GM18508 (cell line): ENCODE data around the gene SPNS2.

ENCODE experiments used
- ATAC-seq: cut with Tn5 transposase; IDR thresholded peaks from one replicate; pipeline ENCODE4 v1.9.1; 2021; ENCODE audit warnings: moderate number of reproducible peaks; ENCODE audit not compliant: insufficient read depth, unreplicated experiment

SPNS2 gene, protein sequence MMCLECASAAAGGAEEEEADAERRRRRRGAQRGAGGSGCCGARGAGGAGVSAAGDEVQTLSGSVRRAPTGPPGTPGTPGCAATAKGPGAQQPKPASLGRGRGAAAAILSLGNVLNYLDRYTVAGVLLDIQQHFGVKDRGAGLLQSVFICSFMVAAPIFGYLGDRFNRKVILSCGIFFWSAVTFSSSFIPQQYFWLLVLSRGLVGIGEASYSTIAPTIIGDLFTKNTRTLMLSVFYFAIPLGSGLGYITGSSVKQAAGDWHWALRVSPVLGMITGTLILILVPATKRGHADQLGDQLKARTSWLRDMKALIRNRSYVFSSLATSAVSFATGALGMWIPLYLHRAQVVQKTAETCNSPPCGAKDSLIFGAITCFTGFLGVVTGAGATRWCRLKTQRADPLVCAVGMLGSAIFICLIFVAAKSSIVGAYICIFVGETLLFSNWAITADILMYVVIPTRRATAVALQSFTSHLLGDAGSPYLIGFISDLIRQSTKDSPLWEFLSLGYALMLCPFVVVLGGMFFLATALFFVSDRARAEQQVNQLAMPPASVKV

GRCh38 chr17:4498461-4499397 lies at the start of gene SPNS2:
Gene SPNS2, plus strand, starts transcription at chr17:4498881. Its CDS starts 167 bp downstream, at chr17:4499048.
- no peak for ATAC-seq

DNA sequence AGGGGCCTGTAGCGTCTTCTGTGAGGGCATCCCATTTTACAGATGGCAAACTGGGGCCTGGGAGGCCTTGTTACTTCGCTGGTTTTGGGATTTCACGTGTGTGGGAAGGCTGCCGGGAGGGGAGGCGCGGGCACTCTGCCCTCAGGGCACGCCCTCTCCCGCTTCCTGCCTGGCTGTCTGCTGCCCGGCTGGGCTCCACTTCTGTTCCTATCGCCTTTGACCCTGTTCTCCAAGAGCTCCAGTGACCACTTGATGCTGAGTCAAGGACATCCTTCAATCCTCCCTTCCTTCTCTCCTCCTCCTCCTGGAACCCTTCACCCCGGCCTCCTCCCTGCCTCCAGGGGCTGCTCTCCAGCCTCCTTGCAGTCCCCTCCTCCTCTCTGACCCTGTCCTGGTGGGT lies 48.9 kb upstream of the SPNS2 start:
- no peak for ATAC-seq

DNA sequence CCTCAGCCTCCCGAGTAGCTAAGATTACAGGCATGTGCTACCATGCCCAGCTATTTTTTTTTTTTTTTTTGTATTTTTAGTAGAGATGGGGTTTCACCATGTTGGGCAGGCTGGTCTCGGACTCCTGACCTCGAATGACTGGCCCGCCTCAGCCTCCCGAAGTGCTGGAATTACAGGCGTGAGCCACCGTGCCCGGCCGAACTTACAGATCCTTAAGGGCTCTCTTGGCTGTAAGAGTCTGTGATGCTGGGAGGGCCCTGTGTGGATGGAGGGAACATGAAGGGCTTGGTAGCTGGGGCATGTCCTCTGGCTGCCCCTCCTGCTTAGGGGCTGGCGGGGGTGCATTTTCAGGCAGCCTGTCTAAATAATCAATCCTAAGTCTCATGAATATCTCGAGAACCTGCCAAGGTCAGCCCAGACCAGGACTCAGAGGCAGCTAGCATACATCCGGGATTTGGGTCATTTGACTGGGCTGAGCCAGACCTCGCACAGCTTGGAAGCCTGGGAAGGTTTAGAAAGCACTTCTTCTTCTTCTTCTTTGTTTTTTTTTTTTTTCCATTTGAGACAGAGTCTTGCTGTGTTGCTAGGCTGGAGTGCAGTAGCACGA lies 47.9 kb upstream of the SPNS2 start:
- ATAC-seq, result no peak

GRCh38 chr17:4453812-4454591 lies 44.7 kb upstream of the SPNS2 start:
- ATAC-seq, result no peak

GRCh38 chr17:4460661-4461060 lies 38.0 kb upstream of the SPNS2 start:
- no peak for ATAC-seq

- no peak for ATAC-seq
These were observed 34.7 kb upstream of the SPNS2 start for GRCh38 chr17:4463818-4464476.

- ATAC-seq, result no peak
These were observed 32.9 kb upstream of the SPNS2 start for GRCh38 chr17:4465786-4466185.

- ATAC-seq, result no peak
These were observed 31.4 kb upstream of the SPNS2 start for GRCh38 chr17:4467287-4467686.

- ATAC-seq, result no peak
These were observed 29.1 kb upstream of the SPNS2 start for GRCh38 chr17:4469552-4469951.

GRCh38 chr17:4472286-4472685 lies 26.4 kb upstream of the SPNS2 start:
- no peak for ATAC-seq

GRCh38 chr17:4474093-4474492 lies 24.6 kb upstream of the SPNS2 start:
- ATAC-seq, result no peak

- ATAC-seq, result no peak
These were observed 23.7 kb upstream of the SPNS2 start for GRCh38 chr17:4475001-4475400.

- ATAC-seq, result no peak
These were observed 23.2 kb upstream of the SPNS2 start for GRCh38 chr17:4475463-4475862.

DNA sequence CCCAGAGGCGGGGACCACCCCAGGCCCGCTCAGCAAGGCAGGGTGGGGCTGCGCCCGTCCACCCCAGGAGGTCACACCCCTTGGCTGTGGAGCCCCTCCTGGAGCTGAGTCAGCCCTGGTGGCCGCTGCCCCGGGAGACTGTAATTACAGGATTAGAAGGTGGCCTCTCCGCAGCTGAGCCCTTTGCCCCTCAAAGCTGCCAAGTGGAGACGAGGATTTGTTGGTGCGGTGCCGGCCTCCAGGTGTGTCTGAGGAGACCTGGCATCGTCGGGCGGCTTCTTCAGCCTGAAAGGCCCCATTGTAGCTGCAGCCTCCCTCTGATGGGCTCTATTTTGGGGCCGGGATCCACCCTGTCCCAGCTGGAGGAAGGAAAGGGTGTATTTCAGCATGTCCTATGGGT lies 22.7 kb upstream of the SPNS2 start:
- ATAC-seq, result no peak

DNA sequence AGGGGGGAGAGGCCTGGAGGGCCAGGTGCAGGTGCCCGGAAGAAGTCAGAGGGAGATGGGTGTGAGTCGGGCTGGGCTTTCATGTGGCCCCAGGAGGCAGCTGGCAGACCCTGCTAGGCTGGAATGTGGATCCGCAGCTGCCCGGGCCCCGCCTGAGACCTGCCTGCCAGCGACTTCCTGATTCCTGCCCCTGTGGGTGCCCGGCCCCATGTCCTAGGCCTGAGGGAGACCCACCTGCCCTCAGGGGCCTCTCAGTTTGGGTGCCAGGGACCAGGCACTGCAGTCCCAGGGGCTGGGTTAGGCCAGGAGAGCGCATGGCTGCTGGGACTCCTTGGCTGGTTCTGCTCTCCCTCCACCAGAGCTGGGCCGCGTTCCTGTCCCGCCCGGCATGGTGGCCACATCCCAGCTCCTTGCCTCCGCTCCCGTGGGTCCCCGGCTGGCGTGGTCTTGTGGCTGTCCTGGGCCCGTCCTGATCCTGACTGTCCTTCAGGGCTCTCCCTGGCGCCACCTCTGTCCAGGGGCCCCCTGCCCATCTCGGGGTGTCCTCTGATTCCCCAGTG lies 22.1 kb upstream of the SPNS2 start:
- no peak for ATAC-seq

- no peak for ATAC-seq
These were observed 21.4 kb upstream of the SPNS2 start for GRCh38 chr17:4477255-4477791.

DNA sequence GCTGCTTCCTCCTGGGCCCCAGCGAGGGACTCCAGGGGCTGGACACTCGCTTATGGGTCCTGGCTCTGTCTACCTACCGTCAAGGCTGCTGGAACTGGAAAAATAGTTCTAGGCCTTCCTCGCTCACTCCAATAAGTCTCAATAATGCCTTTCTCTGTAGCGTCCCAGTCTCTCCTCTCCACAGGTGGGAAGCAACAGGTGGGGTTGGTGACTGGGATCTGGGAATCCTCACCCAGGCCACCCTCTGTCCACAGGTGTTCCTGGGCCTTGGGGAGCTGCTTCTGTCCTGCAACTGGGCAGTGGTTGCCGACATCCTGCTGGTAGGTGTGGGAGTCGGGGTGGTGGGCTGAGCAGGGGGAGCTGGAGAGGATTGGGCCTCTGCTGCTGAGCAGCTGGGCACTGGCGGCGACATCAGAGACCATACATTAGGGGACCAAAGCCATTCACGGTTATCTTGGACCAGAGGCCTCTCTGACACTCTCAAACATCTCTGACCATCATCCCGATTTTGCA lies 20.3 kb upstream of the SPNS2 start:
- no peak for ATAC-seq

DNA sequence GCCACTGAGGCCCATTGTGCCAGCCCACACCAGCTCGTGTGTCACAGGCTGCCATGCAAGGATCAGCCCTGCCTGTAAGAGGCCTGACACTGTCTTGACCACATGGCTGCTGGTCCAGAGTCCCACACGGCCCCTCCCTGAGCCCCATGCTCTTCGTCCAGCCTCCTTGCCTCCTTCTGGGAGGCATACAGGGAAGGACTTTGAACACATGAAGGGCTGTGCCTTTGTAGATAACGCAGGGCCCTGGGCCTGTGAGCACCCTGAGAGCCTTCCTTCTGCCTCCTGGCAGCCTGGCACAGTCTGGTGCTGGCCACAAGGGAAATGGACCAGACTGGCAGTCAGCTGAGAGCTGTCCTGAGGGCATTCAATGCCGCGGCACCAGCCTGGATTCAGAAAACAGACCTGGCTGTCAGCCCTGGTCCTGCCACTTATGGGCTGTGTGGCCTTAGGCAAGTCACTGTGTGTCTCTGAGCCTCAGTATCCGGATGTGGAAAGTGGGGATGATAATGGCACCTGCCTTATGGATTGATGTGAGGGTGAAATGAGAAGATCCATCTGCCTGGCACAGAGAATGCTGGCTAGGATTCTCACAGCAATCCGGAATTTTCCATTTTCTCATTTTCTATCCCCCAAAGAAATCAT lies 19.2 kb upstream of the SPNS2 start:
- ATAC-seq, result no peak
